PC-9 (cell line): ENCODE results near the gene NCOR2.

Experiments used
- EZH2 ChIP-seq: fragments of 200-600 bp; sonication (generic); IDR thresholded peaks from 2 replicates; pipeline ENCODE4 v1.8.0; 2017; ENCODE audit warnings: antibody characterized with exemption, low read depth
- TF ChIP-seq, protein P1 (sequence below): fragments of 200-600 bp; sonication (generic); conservative IDR thresholded peaks from 2 replicates; pipeline ENCODE4 v1.6.1; 2017; ENCODE audit warnings: mixed run types, antibody characterized with exemption, mild to moderate bottlenecking, moderate library complexity

DNA sequence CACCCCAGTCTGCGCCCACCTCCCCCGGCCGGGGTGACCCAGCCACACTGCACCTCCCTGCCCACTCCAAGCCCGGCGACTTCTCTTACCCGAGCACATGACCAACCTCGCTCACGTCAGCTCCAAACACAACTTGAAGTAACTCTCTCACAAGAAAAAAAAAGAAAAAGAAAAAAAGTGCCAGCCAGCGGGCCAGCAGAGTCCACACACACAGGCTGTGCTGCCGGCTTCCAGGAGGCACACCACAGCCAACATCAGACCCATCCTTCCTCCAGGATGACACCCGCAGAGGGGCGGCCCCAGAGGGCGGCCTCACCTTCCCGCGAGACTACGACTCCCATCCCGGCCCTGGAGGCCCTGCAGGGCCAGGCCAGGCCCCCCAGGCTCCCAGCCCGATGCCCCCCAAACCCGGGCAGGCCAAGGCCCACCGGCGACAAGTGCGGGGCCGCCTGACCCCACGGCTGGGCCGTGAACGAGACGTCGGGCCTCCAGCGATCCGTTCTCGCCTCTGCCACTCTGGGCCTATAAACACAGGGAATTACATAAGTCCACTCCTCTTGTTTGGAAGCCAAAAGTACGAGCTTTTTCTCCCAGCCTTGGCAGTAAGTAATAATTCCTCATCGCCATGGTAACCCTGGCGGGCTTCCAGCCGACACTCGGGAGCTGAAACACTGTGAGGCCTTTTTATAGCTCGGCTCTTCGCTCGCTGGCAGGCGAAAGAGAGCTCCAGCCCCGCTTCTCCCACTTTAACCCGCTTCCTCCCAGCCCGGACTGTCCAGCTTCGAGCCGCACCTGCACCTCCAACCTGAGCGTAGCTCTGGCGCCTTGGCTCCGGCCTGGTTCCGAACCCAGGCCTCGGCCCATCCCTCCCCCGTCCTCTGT is 49.1 kb downstream of the NCOR2 start:
- TF ChIP-seq, protein P1, sequence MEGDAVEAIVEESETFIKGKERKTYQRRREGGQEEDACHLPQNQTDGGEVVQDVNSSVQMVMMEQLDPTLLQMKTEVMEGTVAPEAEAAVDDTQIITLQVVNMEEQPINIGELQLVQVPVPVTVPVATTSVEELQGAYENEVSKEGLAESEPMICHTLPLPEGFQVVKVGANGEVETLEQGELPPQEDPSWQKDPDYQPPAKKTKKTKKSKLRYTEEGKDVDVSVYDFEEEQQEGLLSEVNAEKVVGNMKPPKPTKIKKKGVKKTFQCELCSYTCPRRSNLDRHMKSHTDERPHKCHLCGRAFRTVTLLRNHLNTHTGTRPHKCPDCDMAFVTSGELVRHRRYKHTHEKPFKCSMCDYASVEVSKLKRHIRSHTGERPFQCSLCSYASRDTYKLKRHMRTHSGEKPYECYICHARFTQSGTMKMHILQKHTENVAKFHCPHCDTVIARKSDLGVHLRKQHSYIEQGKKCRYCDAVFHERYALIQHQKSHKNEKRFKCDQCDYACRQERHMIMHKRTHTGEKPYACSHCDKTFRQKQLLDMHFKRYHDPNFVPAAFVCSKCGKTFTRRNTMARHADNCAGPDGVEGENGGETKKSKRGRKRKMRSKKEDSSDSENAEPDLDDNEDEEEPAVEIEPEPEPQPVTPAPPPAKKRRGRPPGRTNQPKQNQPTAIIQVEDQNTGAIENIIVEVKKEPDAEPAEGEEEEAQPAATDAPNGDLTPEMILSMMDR = no peak
- TF ChIP-seq EZH2 = no peak
